Lung (tissue), 12 donors: ENCODE measurements around the gene C5AR1. TPM values are rescaled to one million over a fixed set of nuclear protein-coding genes. Genes with fewer than 3 reads are reported as not detected.

ENCODE experiments used
- ATAC-seq: fragments of 200-7000 bp; cut with Tn5 transposase; one replicate; pipeline ENCODE4 v1.9.1; 2020; ENCODE audit warnings: moderate number of reproducible peaks; ENCODE audit not compliant: insufficient read depth, low FRiP score
- DNase-seq, 3 donors: peaks; one replicate each; pipeline ENCODE4 v3.0.0-alpha.2; 2013 to 2017
- H3K27ac ChIP-seq, 2 donors: one replicate each; pipeline ENCODE4 v1.5.1; 2013; ENCODE audit warnings: mild to moderate bottlenecking in 2 of 2, moderate library complexity in 2 of 2, control low read depth in 1 of 2, inconsistent platforms in 1 of 2, low read depth in 1 of 2, low read length in 1 of 2
- H3K27me3 ChIP-seq, 3 donors: one replicate each; pipeline ENCODE4 v1.5.1; 2013; ENCODE audit warnings: low read length in 2 of 3; ENCODE audit not compliant: control insufficient read depth in 3 of 3, insufficient read depth in 3 of 3
- H3K36me3 ChIP-seq, 4 donors: one replicate each; pipeline ENCODE4 v1.5.1; 2013; ENCODE audit warnings: low read length in 4 of 4, mild to moderate bottlenecking in 1 of 4, moderate library complexity in 1 of 4; ENCODE audit not compliant: control insufficient read depth in 4 of 4, insufficient read depth in 4 of 4
- H3K4me1 ChIP-seq, 5 donors: one replicate each; pipeline ENCODE4 v1.5.1; 2013; ENCODE audit warnings: low read length in 5 of 5, mild to moderate bottlenecking in 2 of 5, moderate library complexity in 1 of 5; ENCODE audit not compliant: control insufficient read depth in 5 of 5, insufficient read depth in 5 of 5
- H3K4me3 ChIP-seq: one replicate; pipeline ENCODE4 v1.5.1; 2013; ENCODE audit warnings: mild to moderate bottlenecking, control low read depth, moderate library complexity
- H3K9ac ChIP-seq, 2 donors: one replicate each; pipeline ENCODE4 v1.5.1; 2013; ENCODE audit warnings: low read length in 2 of 2, control low read depth in 1 of 2; ENCODE audit not compliant: insufficient read depth in 1 of 2
- H3K9me3 ChIP-seq, 4 donors: one replicate each; pipeline ENCODE4 v1.5.1; 2013; ENCODE audit warnings: low read length in 3 of 4, mild to moderate bottlenecking in 1 of 4, moderate library complexity in 1 of 4; ENCODE audit not compliant: control insufficient read depth in 4 of 4, insufficient read depth in 3 of 4
- CTCF ChIP-seq: IDR thresholded peaks from 2 replicates; pipeline ENCODE4 v1.5.1; 2012; ENCODE audit warnings: mild to moderate bottlenecking; ENCODE audit errors: control extremely low read depth, extremely low read depth
- WGBS, 2 donors: extraction: QIAGEN DNeasy Blood & Tissue Kit; methylation state at CpG; one replicate each; pipeline ENCODE4 v1.1.7; 2013; 5-methylcytosine and 5-hydroxymethylcytosine counted together
- polyA plus RNA-seq, 2 donors: library from polyadenylated mRNA; stranded (reverse); fragments of 200-250 nt; gene quantifications; one replicate each; pipeline ENCODE4 v1.2.1, GENCODE V29; 2013
- total RNA-seq, 2 donors: library from RNA; depleted of rRNA in 1 of 2; stranded (reverse); fragments of >200 nt in 1 of 2; gene quantifications; one replicate each; pipeline ENCODE4 v1.2.1, GENCODE V29; 2014 to 2021
- donor health status: control.
- donor health status: control.
- donor health status: Bipolar disorder and iron deficiency.
- donor health status: healthy.
- donor health status: DM: yes; HTN: yes; CAD: no.

Gene C5AR1
- total and polyA plus RNA-seq, 4 donors = 9.4 to 156 (median 45.4) TPM

- no peak overlapping the region for H3K4me3 ChIP-seq
- H3K9ac ChIP-seq = no peak overlapping the region
- TF ChIP-seq CTCF = no peak
- no peak overlapping the region for H3K27ac ChIP-seq
- 73 to 76% methylated on average over 10 of the region's 10 CpGs for WGBS, 2 donors
- H3K27me3 ChIP-seq = no peaks in the 10 kb centered on the region
- H3K9me3 ChIP-seq = peaks cover 0 to 1% (median 0%) of the 10 kb centered on the region in 4 donors
- H3K36me3 ChIP-seq = no peaks in the 10 kb centered on the region
- ATAC-seq (no peak), DNase-seq (no peak)
- H3K4me1 ChIP-seq = peaks cover 0 to 4% (median 0%) of the 10 kb centered on the region in 5 donors
Measured at GRCh38 chr19:47313754-47314295, 4.2 kb downstream of the C5AR1 start.

GRCh38 chr19:47315125-47315821 is 5.6 kb downstream of the C5AR1 start:
- peak; percentile 82 for ATAC-seq
- Histone ChIP-seq H3K4me3 (no peak overlapping the region), H3K36me3 (peaks cover 0 to 5% (median 0%) of the 10 kb centered on the region in 4 donors), H3K4me1 (peaks cover 0 to 4% (median 0%) of the 10 kb centered on the region in 5 donors), H3K27me3 (no peaks in the 10 kb centered on the region), H3K9ac (no peak overlapping the region), H3K9me3 (peaks cover 0 to 1% (median 0%) of the 10 kb centered on the region in 4 donors), H3K27ac (peak overlapping the region in 1 of 2 donors; percentile 61)
- TF ChIP-seq CTCF = no peak
- DNase-seq = peak; percentile 20 to 40 (median 40)
- WGBS, 2 donors = 14 to 28% methylated on average over 12 of the region's 12 CpGs

- no peak for TF ChIP-seq CTCF
- Histone ChIP-seq H3K36me3 (peaks cover 0 to 7% (median 0%) of the 10 kb centered on the region in 4 donors), H3K27me3 (no peaks in the 10 kb centered on the region), H3K27ac (no peak overlapping the region), H3K4me3 (no peak overlapping the region), H3K4me1 (no peaks in the 10 kb centered on the region), H3K9ac (no peak overlapping the region), H3K9me3 (no peaks in the 10 kb centered on the region)
- no peak for DNase-seq
- ATAC-seq = no peak
- WGBS, 2 donors = 79 to 85% methylated on average over 4 of the region's 4 CpGs
Measured at GRCh38 chr19:47316513-47316912, 6.9 kb downstream of the C5AR1 start.
